Endothelial cell of umbilical vein (primary cell): ENCODE data around the gene EIF4E3. TPM values are rescaled to one million over a fixed set of nuclear protein-coding genes. Genes with fewer than 3 reads are reported as not detected.

Source experiments
- BruUV-seq: library from RNA; stranded (reverse); fragments of 400-500 nt; replicated peaks from 2 replicates; lab custom pipeline; 2021; lab: Mats Ljungman, UMichigan
- CTCF ChIA-PET: fragments of 300-600, 350-600 bp; sonication (Branson Sonifier 250); formaldehyde crosslinking; loops from one replicate; lab custom pipeline; 2021; ENCODE audit warnings: antibody characterized with exemption, inconsistent platforms; lab: Charles Lee
- POLR2A ChIA-PET: fragments of 300-600, 350-600 bp; sonication (Branson Sonifier 250); formaldehyde crosslinking; loops from one replicate; lab custom pipeline; 2021; ENCODE audit warnings: antibody characterized with exemption, inconsistent platforms; lab: Charles Lee
- DNase-seq: peaks from one replicate; pipeline ENCODE4 v3.0.0-alpha.2; 2011; ENCODE audit warnings: low read depth, low spot score
- FAIRE-seq: peaks from 2 replicates; lab custom pipeline; 2011; peaks lifted over from hg19 to GRCh38; lab: Jason Lieb, UNC
- H2AFZ ChIP-seq: 2 replicates; pipeline ENCODE4 v1.6.0; 2012; ENCODE audit warnings: low read depth, low read length, control low read depth, inconsistent platforms
- H3K27ac ChIP-seq: 2 replicates; pipeline ENCODE4 v1.5.1; 2011; ENCODE audit warnings: low read depth, mild to moderate bottlenecking, control low read depth, low read length, moderate library complexity; ENCODE audit not compliant: insufficient read depth
- H3K27me3 ChIP-seq, 2 experiments: 2 replicates each; pipeline versions ENCODE4 v1.6.0 to v1.6.1; 2011; ENCODE audit warnings: low read length in 2 of 2, mixed read lengths in 1 of 2; ENCODE audit not compliant: control insufficient read depth in 2 of 2, insufficient read depth in 2 of 2
- H3K36me3 ChIP-seq, 2 experiments: 2 replicates in 1 of 2; 3 replicates in 1 of 2; pipeline ENCODE4 v1.5.1; 2011; ENCODE audit warnings: low read length in 2 of 2, mild to moderate bottlenecking in 1 of 2, moderate library complexity in 1 of 2; ENCODE audit not compliant: control insufficient read depth in 2 of 2, insufficient read depth in 2 of 2; ENCODE audit errors: extremely low read depth in 1 of 2
- H3K4me1 ChIP-seq: 3 replicates; pipeline ENCODE4 v1.5.1; 2011; ENCODE audit warnings: mild to moderate bottlenecking, low read length; ENCODE audit not compliant: control insufficient read depth, insufficient read depth; ENCODE audit errors: extremely low read depth
- H3K4me2 ChIP-seq: 2 replicates; pipeline ENCODE4 v1.6.1; 2011; ENCODE audit warnings: low read length, control low read depth, mixed read lengths; ENCODE audit not compliant: insufficient read depth
- H3K4me3 ChIP-seq, 3 experiments: fragments of 200-600 bp in 1 of 3; sonication (generic), shearing (Covaris generic) in 1 of 3; replicated peaks in 1 of 3; 2 replicates each; pipeline ENCODE4 v1.5.1; 2011 to 2016; ENCODE audit warnings: control low read depth in 3 of 3, low read length in 3 of 3, mild to moderate bottlenecking in 2 of 3, inconsistent platforms in 1 of 3, low read depth in 1 of 3, moderate library complexity in 1 of 3; ENCODE audit not compliant: insufficient read depth in 1 of 3
- H3K79me2 ChIP-seq: 2 replicates; pipeline ENCODE4 v1.6.0; 2012; ENCODE audit warnings: low read length, inconsistent platforms; ENCODE audit not compliant: control insufficient read depth, insufficient read depth
- H3K9ac ChIP-seq: replicated peaks from 2 replicates; pipeline ENCODE3; 2011; ENCODE audit warnings: low read length, control low read depth; ENCODE audit not compliant: insufficient read depth; ENCODE audit errors: extremely low read depth
- H3K9me1 ChIP-seq: replicated peaks from 3 replicates; pipeline ENCODE4 v1.6.0; 2011; ENCODE audit warnings: mild to moderate bottlenecking, low read length; ENCODE audit not compliant: control insufficient read depth, insufficient read depth; ENCODE audit errors: extremely low read depth
- H3K9me3 ChIP-seq: replicated peaks from 2 replicates; pipeline ENCODE4 v1.5.1; 2012; ENCODE audit warnings: low read length, inconsistent platforms; ENCODE audit not compliant: control insufficient read depth, insufficient read depth
- H4K20me1 ChIP-seq: replicated peaks from 2 replicates; pipeline ENCODE3; 2011; ENCODE audit warnings: mild to moderate bottlenecking, low read length; ENCODE audit not compliant: control insufficient read depth, insufficient read depth; ENCODE audit errors: extremely low read depth
- EZH2 ChIP-seq: IDR thresholded peaks from 2 replicates; pipeline ENCODE4 v1.6.1; 2012; ENCODE audit warnings: borderline replicate concordance, low read depth, mild to moderate bottlenecking, moderate library complexity, low read length, inconsistent platforms; ENCODE audit not compliant: severe bottlenecking
- FOS ChIP-seq: IDR thresholded peaks from 2 replicates; pipeline ENCODE4 v1.6.1; 2011; ENCODE audit warnings: mild to moderate bottlenecking, low read length, moderate library complexity, borderline replicate concordance; ENCODE audit not compliant: insufficient read depth
- GATA2 ChIP-seq: IDR thresholded peaks from 2 replicates; pipeline ENCODE4 v1.7.0; 2011; ENCODE audit warnings: low read depth, mild to moderate bottlenecking, moderate library complexity, mixed read lengths, low read length; ENCODE audit not compliant: insufficient read length, insufficient read depth
- JUN ChIP-seq: IDR thresholded peaks from 2 replicates; pipeline ENCODE4 v1.6.1; 2011; ENCODE audit warnings: borderline replicate concordance, low read depth; ENCODE audit not compliant: insufficient read length, insufficient read depth
- MAX ChIP-seq: IDR thresholded peaks from 2 replicates; pipeline ENCODE4 v1.6.1; 2011; ENCODE audit not compliant: insufficient read depth, insufficient read length
- MYC ChIP-seq: IDR thresholded peaks from one replicate; pipeline ENCODE4 v1.6.1; 2011; ENCODE audit warnings: mild to moderate bottlenecking, low read depth, low read length
- POLR2A ChIP-seq: IDR thresholded peaks from 2 replicates; pipeline ENCODE4 v1.6.1; 2012; ENCODE audit warnings: low read depth, mild to moderate bottlenecking, control low read depth, low read length
- POLR2AphosphoS5 ChIP-seq: IDR thresholded peaks from 2 replicates; pipeline ENCODE4 v1.6.1; 2012; ENCODE audit warnings: low read depth, mild to moderate bottlenecking, control low read depth, low read length, moderate library complexity; ENCODE audit not compliant: insufficient read depth
- dilution Hi-C: fragments of 300-500 bp; cut with MboI; formaldehyde crosslinking; loops from one replicate; pipeline ENCODE4 v1.15.0; 2019; ENCODE audit warnings: low sequenced_read_pairs; ENCODE audit not compliant: extremely low pct_ligation_motif_present
- intact Hi-C: fragments of 100-400 bp; cut with micrococcal nuclease; formaldehyde crosslinking; loops from one replicate; pipeline ENCODE4 v1.10.0; 2022
- polyA plus RNA-seq, 4 experiments: library from polyadenylated mRNA; depleted of rRNA in 3 of 4; stranded (reverse) in 3 of 4; unstranded in 1 of 4; fragments of >200 nt; gene quantifications; 2 replicates each; pipeline versions ENCODE4 v1.2.1 to v1.2.3, GENCODE V29; 2011 to 2012; ENCODE audit warnings: missing spikeins in 1 of 4
- total RNA-seq: library from RNA; stranded (reverse); gene quantifications from 2 replicates; pipeline ENCODE4 v1.2.3, GENCODE V29; 2021
- TF ChIP-seq, protein P1 (sequence below), 2 donors: IDR thresholded peaks; 1 replicate in 1 of 2; 2 replicates in 1 of 2; pipeline ENCODE4 v1.5.1; 2011; ENCODE audit warnings: low read length in 2 of 2, mild to moderate bottlenecking in 2 of 2, moderate library complexity in 2 of 2, control low read depth in 1 of 2, inconsistent platforms in 1 of 2, low read depth in 1 of 2; ENCODE audit not compliant: insufficient read depth in 1 of 2; ENCODE audit errors: extremely low read depth in 1 of 2

Gene EIF4E3
- total and polyA plus RNA-seq, 2 donors (not counting 3 experiments of a cell fraction or from before 2014, with no cell fraction given), result 1.3 to 4.9 TPM

- Histone ChIP-seq H3K36me3 (no peaks in the 10 kb centered on the region), H3K9me3 (no peaks in the 10 kb centered on the region), H3K4me1 (no peaks in the 10 kb centered on the region), H3K27me3 (peaks cover 0 to 4% of the 10 kb centered on the region in 2 experiments), H2AFZ (no peak overlapping the region), H3K9ac (no peak overlapping the region), H3K79me2 (no peaks in the 10 kb centered on the region), H4K20me1 (no peaks in the 10 kb centered on the region), H3K4me3 (no peak overlapping the region), H3K27ac (no peak overlapping the region), H3K9me1 (no peaks in the 10 kb centered on the region), H3K4me2 (no peak overlapping the region)
- POLR2A ChIA-PET, result no interaction called here
- intact Hi-C loops (loop anchor here (1.0 to 10.0 kb wide), 4 partner anchors 146 to 1374 kb away; no protein-coding TSS in a partner anchor), dilution Hi-C loops (no loop called here)
- FAIRE-seq (peak; percentile 90), DNase-seq (peak; percentile 51)
- no peak for TF ChIP-seq JUN
- TF ChIP-seq, protein P1, sequence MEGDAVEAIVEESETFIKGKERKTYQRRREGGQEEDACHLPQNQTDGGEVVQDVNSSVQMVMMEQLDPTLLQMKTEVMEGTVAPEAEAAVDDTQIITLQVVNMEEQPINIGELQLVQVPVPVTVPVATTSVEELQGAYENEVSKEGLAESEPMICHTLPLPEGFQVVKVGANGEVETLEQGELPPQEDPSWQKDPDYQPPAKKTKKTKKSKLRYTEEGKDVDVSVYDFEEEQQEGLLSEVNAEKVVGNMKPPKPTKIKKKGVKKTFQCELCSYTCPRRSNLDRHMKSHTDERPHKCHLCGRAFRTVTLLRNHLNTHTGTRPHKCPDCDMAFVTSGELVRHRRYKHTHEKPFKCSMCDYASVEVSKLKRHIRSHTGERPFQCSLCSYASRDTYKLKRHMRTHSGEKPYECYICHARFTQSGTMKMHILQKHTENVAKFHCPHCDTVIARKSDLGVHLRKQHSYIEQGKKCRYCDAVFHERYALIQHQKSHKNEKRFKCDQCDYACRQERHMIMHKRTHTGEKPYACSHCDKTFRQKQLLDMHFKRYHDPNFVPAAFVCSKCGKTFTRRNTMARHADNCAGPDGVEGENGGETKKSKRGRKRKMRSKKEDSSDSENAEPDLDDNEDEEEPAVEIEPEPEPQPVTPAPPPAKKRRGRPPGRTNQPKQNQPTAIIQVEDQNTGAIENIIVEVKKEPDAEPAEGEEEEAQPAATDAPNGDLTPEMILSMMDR (IDR thresholded peaks at IDR 0.05; ENCODE audit: extremely low read depth in 1 of 2, insufficient read depth in 1 of 2, low read depth in 1 of 2, low read length in 2 of 2), result peak; percentile 37 to 49
- no TSS peak for BruUV-seq
- CTCF ChIA-PET, result interaction anchor here (0.9 to 2.5 kb wide), 25 partner anchors 9 to 1375 kb away, joined by 3 to 27 read pairs (median 5); partner anchors contain the start of gene EIF4E3
Measured at GRCh38 chr3:71710906-71711494, 14.2 kb downstream of the EIF4E3 start.

DNA sequence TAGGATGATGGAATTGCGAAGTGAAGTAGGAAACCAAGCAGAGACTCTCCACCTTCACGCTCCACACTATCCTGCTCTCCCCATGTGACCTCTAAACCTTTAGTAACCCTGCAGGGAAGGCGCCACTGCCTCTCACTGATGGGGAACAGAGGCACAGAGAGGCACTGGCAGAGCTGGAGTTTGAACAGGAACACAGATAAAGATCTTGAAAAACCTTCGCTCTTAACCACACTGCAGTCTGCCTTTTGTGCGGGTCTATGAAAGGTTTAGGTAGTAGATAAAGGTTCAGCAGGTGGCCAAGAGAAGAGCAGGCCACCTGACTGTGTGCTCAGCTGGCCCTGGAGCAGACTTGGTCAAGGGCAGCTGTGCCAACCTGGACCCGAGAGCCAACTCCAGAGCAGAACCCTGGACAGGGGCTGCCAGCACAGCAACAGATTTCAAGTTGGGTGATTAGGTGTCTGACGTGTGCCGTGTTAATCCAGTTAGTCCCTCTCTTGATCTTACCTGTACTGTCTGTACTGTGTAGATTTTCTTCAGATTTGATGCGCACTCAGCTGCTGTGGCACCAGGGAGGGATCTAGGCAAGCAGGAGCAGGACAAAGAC lies 15.2 kb downstream of the EIF4E3 start:
- TF ChIP-seq POLR2AphosphoS5 (no peak), MAX (no peak), POLR2A (no peak), GATA2 (no peak), FOS (no peak), MYC (no peak), EZH2 (no peak), JUN (no peak)
- TF ChIP-seq, protein P1 (IDR thresholded peaks at IDR 0.05; ENCODE audit: extremely low read depth in 1 of 2, insufficient read depth in 1 of 2, low read depth in 1 of 2, low read length in 2 of 2), result no peak
- H3K9me3 ChIP-seq, result no peaks in the 10 kb centered on the region
- no peak overlapping the region for H2AFZ ChIP-seq
- dilution Hi-C loops (no loop called here), intact Hi-C loops (loop anchor here (5.0 to 10.0 kb wide), 2 partner anchors 147 to 1375 kb away; no protein-coding TSS in a partner anchor)
- H3K9me1 ChIP-seq, result no peaks in the 10 kb centered on the region
- POLR2A ChIA-PET, result no interaction called here
- H3K9ac ChIP-seq, result no peak overlapping the region
- H3K36me3 ChIP-seq, result no peaks in the 10 kb centered on the region
- H3K4me3 ChIP-seq, result no peak overlapping the region
- no peak overlapping the region for H3K4me2 ChIP-seq
- no peak for DNase-seq
- CTCF ChIA-PET, result interaction anchor here (1.2 to 2.5 kb wide), 3 partner anchors 13 to 19 kb away, joined by 3 to 27 read pairs (median 19); partner anchors contain the start of gene EIF4E3
- H3K4me1 ChIP-seq, result no peaks in the 10 kb centered on the region
- H3K27me3 ChIP-seq, result peaks cover 0 to 2% of the 10 kb centered on the region in 2 experiments
- no TSS peak for BruUV-seq
- H3K27ac ChIP-seq, result no peak overlapping the region
- no peaks in the 10 kb centered on the region for H3K79me2 ChIP-seq
- H4K20me1 ChIP-seq, result no peaks in the 10 kb centered on the region
- no peak for FAIRE-seq
